G401.6 (cell line): Measurements from ENCODE around the gene TMEM72.

Experiments used
- FAIRE-seq: peaks from 2 replicates; lab custom pipeline; 2012; peaks lifted over from hg19 to GRCh38; lab: Jason Lieb, UNC

Gene TMEM72

GRCh38 chr10:44921061-44921460 lies 9.9 kb downstream of the TMEM72 start:
- FAIRE-seq = no peak

- FAIRE-seq = no peak
Measured at GRCh38 chr10:44921506-44921905, 10.4 kb downstream of the TMEM72 start.

GRCh38 chr10:44922021-44922420 lies 10.9 kb downstream of the TMEM72 start:
- FAIRE-seq = no peak

GRCh38 chr10:44922796-44923545 lies 11.8 kb downstream of the TMEM72 start:
- no peak for FAIRE-seq

GRCh38 chr10:44923611-44924010 lies 12.5 kb downstream of the TMEM72 start:
- no peak for FAIRE-seq

- no peak for FAIRE-seq
Measured at GRCh38 chr10:44924261-44925040, 13.3 kb downstream of the TMEM72 start.

- no peak for FAIRE-seq
Measured at GRCh38 chr10:44925224-44925623, 14.1 kb downstream of the TMEM72 start.

- no peak for FAIRE-seq
Measured at GRCh38 chr10:44925811-44926750, 14.9 kb downstream of the TMEM72 start.

GRCh38 chr10:44926751-44927351 lies 15.7 kb downstream of the TMEM72 start:
- no peak for FAIRE-seq

GRCh38 chr10:44927352-44927751 lies 16.2 kb downstream of the TMEM72 start:
- FAIRE-seq = no peak

GRCh38 chr10:44928462-44928861 lies 17.3 kb downstream of the TMEM72 start:
- FAIRE-seq = no peak

GRCh38 chr10:44929356-44930255 lies 18.5 kb downstream of the TMEM72 start:
- no peak for FAIRE-seq

GRCh38 chr10:44930904-44931620 lies 19.9 kb downstream of the TMEM72 start:
- FAIRE-seq = no peak

GRCh38 chr10:44931621-44932516 lies 20.7 kb downstream of the TMEM72 start:
- FAIRE-seq = no peak

GRCh38 chr10:44932517-44933450 lies 21.6 kb downstream of the TMEM72 start:
- no peak for FAIRE-seq

- no peak for FAIRE-seq
Measured at GRCh38 chr10:44933451-44934321, 22.5 kb downstream of the TMEM72 start.
